Pancreas (tissue), 10 donors: ENCODE measurements around the gene SCARB1. TPM values are rescaled to one million over a fixed set of nuclear protein-coding genes. Genes with fewer than 3 reads are reported as not detected.

ENCODE experiments used
- ATAC-seq, 4 donors: fragments of 200-7000 bp; cut with Tn5 transposase; one replicate each; pipeline versions ENCODE4 v1.8.0 to v1.9.1; 2020; ENCODE audit warnings: mild to moderate bottlenecking in 4 of 4, moderate library complexity in 4 of 4
- DNase-seq, 6 donors: peaks; one replicate each; pipeline ENCODE4 v3.0.0-alpha.2; 2020
- FAIRE-seq: peaks from 2 replicates; lab custom pipeline; 2012; peaks lifted over from hg19 to GRCh38; lab: Jason Lieb, UNC
- H3K27ac ChIP-seq, 4 donors: fragments of 200-600 bp; sonication (generic); 1 replicate in 3 of 4; 2 replicates in 1 of 4; pipeline versions ENCODE4 v1.5.0 to v1.8.0; 2020
- H3K27me3 ChIP-seq, 4 donors: fragments of 200-600 bp; one replicate each; pipeline ENCODE4 v1.8.0; 2021
- H3K36me3 ChIP-seq, 3 donors: fragments of 200-600 bp; sonication (generic) in 1 of 3; one replicate each; pipeline versions ENCODE4 v1.5.0 to v1.8.0; 2020 to 2021
- H3K4me1 ChIP-seq, 3 donors: fragments of 200-600 bp; one replicate each; pipeline ENCODE4 v1.8.0; 2021
- H3K4me3 ChIP-seq, 4 donors: fragments of 200-600 bp; sonication (generic) in 2 of 4; one replicate each; pipeline versions ENCODE4 v1.5.0 to v1.8.0; 2020 to 2021
- H3K9me3 ChIP-seq, 4 donors: fragments of 200-600 bp; one replicate each; pipeline ENCODE4 v1.8.0; 2021
- CTCF ChIP-seq, 4 donors: fragments of 200-600 bp; sonication (generic) in 3 of 4; IDR thresholded peaks; one replicate each; pipeline versions ENCODE4 v1.5.0 to v1.8.0; 2021; ENCODE audit warnings: antibody characterized with exemption in 4 of 4
- WGBS, 2 donors: extraction: QIAGEN DNeasy Blood & Tissue Kit; methylation state at CpG; one replicate each; pipeline ENCODE4 v1.1.7; 2013; 5-methylcytosine and 5-hydroxymethylcytosine counted together
- intact Hi-C, 3 donors: fragments of 100-400 bp; cut with DNase I; formaldehyde crosslinking; loops; one replicate each; pipeline versions ENCODE4 v1.11.1 to v1.14.2; 2022
- polyA plus RNA-seq, 2 donors: library from polyadenylated mRNA; stranded (reverse); fragments of 200-250 nt; gene quantifications; one replicate each; pipeline ENCODE4 v1.2.3, GENCODE V29; 2013
- total RNA-seq, 6 donors: library from RNA; stranded (reverse); fragmentation: NEBNext Ultra II Directional in 4 of 6; extraction: Animal tissue kit (Norgen Biotek cat#: 25700) in 4 of 6; gene quantifications; one replicate each; pipeline versions ENCODE4 v1.2.1 to v1.2.4, GENCODE V29; 2021 to 2023
- donor health status: healthy with polysubstance abuse.
- donor health status: DM: no; HTN: no; CAD: no; lungs with moderate emphysema.
- donor health status: DM: no; HTN: no; CAD: no.
- donor health status: control.
- donor health status: control.
- donor health status: Bipolar disorder and iron deficiency.
- donor health status: DM: yes; HTN: yes; CAD: no.
- donor health status: DM: no; HTN: no; CAD: no.
- donor health status: DM: no; HTN: no; CAD: no.
- donor health status: DM: yes; HTN: yes; CAD: no.

Gene SCARB1
- total and polyA plus RNA-seq, 8 donors: 4.7 to 14.7 (median 9.6) TPM

GRCh38 chr12:124875803-124876132, 12.1 kb upstream of the SCARB1 start:
- Histone ChIP-seq H3K36me3 (no peaks in the 10 kb centered on the region), H3K4me3 (no peak overlapping the region), H3K27me3 (no peaks in the 10 kb centered on the region), H3K27ac (no peak overlapping the region), H3K4me1 (no peaks in the 10 kb centered on the region), H3K9me3 (no peaks in the 10 kb centered on the region)
- WGBS, 2 donors: 59 to 65% methylated on average over 2 of the region's 2 CpGs
- TF ChIP-seq CTCF (IDR thresholded peaks at IDR 0.05): no peak
- no peak for DNase-seq
- intact Hi-C loops: no loop called here
- no peak for FAIRE-seq
- no peak for ATAC-seq

- no peak for TF ChIP-seq CTCF (IDR thresholded peaks at IDR 0.05)
- ATAC-seq (no peak), DNase-seq (no peak), FAIRE-seq (no peak)
- H3K9me3 ChIP-seq: no peaks in the 10 kb centered on the region
- 72 to 80% methylated on average over 13 to 14 of the region's 14 CpGs for WGBS, 2 donors
- no peak overlapping the region for H3K4me3 ChIP-seq
- no peaks in the 10 kb centered on the region for H3K27me3 ChIP-seq
- H3K4me1 ChIP-seq: no peaks in the 10 kb centered on the region
- no peak overlapping the region for H3K27ac ChIP-seq
- intact Hi-C loops: no loop called here
- H3K36me3 ChIP-seq: no peaks in the 10 kb centered on the region
Measured at GRCh38 chr12:124874988-124875802, 11.5 kb upstream of the SCARB1 start.

- Histone ChIP-seq H3K27me3 (no peaks in the 10 kb centered on the region), H3K4me3 (no peak overlapping the region), H3K27ac (no peak overlapping the region), H3K4me1 (no peaks in the 10 kb centered on the region), H3K36me3 (no peaks in the 10 kb centered on the region), H3K9me3 (no peaks in the 10 kb centered on the region)
- DNase-seq (no peak), FAIRE-seq (no peak), ATAC-seq (no peak)
- TF ChIP-seq CTCF (IDR thresholded peaks at IDR 0.05): no peak
- intact Hi-C loops: no loop called here
- 78 to 86% methylated on average over 4 of the region's 4 CpGs for WGBS, 2 donors
Measured at GRCh38 chr12:124874188-124874587, 10.5 kb upstream of the SCARB1 start.

GRCh38 chr12:124872068-124872719, 8.5 kb upstream of the SCARB1 start:
- no peaks in the 10 kb centered on the region for H3K36me3 ChIP-seq
- no peaks in the 10 kb centered on the region for H3K27me3 ChIP-seq
- no peak for TF ChIP-seq CTCF (IDR thresholded peaks at IDR 0.05)
- WGBS, 2 donors: 78 to 85% methylated on average over 11 of the region's 11 CpGs
- ATAC-seq (no peak), DNase-seq (no peak), FAIRE-seq (no peak)
- H3K4me1 ChIP-seq: no peaks in the 10 kb centered on the region
- intact Hi-C loops: no loop called here
- H3K4me3 ChIP-seq: no peak overlapping the region
- H3K27ac ChIP-seq: no peak overlapping the region
- H3K9me3 ChIP-seq: no peaks in the 10 kb centered on the region

GRCh38 chr12:124871297-124871696, 7.6 kb upstream of the SCARB1 start:
- no peak overlapping the region for H3K27ac ChIP-seq
- DNase-seq (no peak), ATAC-seq (no peak), FAIRE-seq (no peak)
- H3K27me3 ChIP-seq: no peaks in the 10 kb centered on the region
- H3K36me3 ChIP-seq: no peaks in the 10 kb centered on the region
- no peak overlapping the region for H3K4me3 ChIP-seq
- 89 to 95% methylated on average over 4 of the region's 4 CpGs for WGBS, 2 donors
- intact Hi-C loops: no loop called here
- no peak for TF ChIP-seq CTCF (IDR thresholded peaks at IDR 0.05)
- H3K9me3 ChIP-seq: no peaks in the 10 kb centered on the region
- H3K4me1 ChIP-seq: no peaks in the 10 kb centered on the region
